Measurements from ENCODE around the gene GAD1.

GRCh38 chr2:170770606-170771420, 45.9 kb upstream of the GAD1 start:
- no peak for TF ChIP-seq CTCF (IDR thresholded peaks at IDR 0.05)
- TF ChIP-seq POLR2A (IDR thresholded peaks at IDR 0.05): no peak
- peak in 2 of 3 donors; percentile 37 to 40 for TF ChIP-seq POLR2AphosphoS5 (IDR thresholded peaks at IDR 0.05)

Data from breast epithelium (tissue), 3 donors.